Right atrium auricular region (tissue), 2 donors: Measurements from ENCODE around the gene ACTA2. TPM values are rescaled to one million over a fixed set of nuclear protein-coding genes. Genes with fewer than 3 reads are reported as not detected.

ENCODE experiments used
- DNase-seq: peaks from one replicate; pipeline ENCODE4 v3.0.0-alpha.2; 2019; ENCODE audit warnings: low spot score
- H3K27ac ChIP-seq, 2 donors: fragments of 200-600 bp; sonication (generic); 1 replicate in 1 of 2; 2 replicates in 1 of 2; pipeline ENCODE4 v1.5.1; 2016 to 2019
- H3K27me3 ChIP-seq, 2 donors: fragments of 200-600 bp; sonication (generic); one replicate each; pipeline versions ENCODE4 v1.5.1 to v1.6.0; 2017 to 2019
- H3K36me3 ChIP-seq: fragments of 200-600 bp; sonication (generic); one replicate; pipeline ENCODE4 v1.5.1; 2016
- H3K4me1 ChIP-seq, 2 donors: fragments of 200-600 bp; sonication (generic); one replicate each; pipeline versions ENCODE4 v1.5.1 to v1.6.0; 2017 to 2019
- H3K4me3 ChIP-seq, 2 donors: fragments of 200-600 bp; sonication (generic); 1 replicate in 1 of 2; 2 replicates in 1 of 2; pipeline ENCODE4 v1.5.1; 2017 to 2019; ENCODE audit warnings: mild to moderate bottlenecking in 1 of 2, moderate library complexity in 1 of 2
- H3K9me3 ChIP-seq, 2 donors: fragments of 200-600 bp; sonication (generic); one replicate each; pipeline ENCODE4 v1.5.1; 2019
- total RNA-seq, 2 donors: library from RNA; depleted of rRNA; stranded (reverse); fragments of >200 nt; gene quantifications; one replicate each; pipeline ENCODE4 v1.1.0, GENCODE V29; 2016
- TF ChIP-seq, protein P1 (sequence below), 2 donors: fragments of 200-600 bp; sonication (generic); IDR thresholded peaks; one replicate each; pipeline ENCODE4 v1.5.1; 2019; ENCODE audit warnings: antibody characterized with exemption in 2 of 2

The ACTA2 gene
- total RNA-seq, 2 donors from 2014 or later, result 934 to 1,936 TPM

DNA sequence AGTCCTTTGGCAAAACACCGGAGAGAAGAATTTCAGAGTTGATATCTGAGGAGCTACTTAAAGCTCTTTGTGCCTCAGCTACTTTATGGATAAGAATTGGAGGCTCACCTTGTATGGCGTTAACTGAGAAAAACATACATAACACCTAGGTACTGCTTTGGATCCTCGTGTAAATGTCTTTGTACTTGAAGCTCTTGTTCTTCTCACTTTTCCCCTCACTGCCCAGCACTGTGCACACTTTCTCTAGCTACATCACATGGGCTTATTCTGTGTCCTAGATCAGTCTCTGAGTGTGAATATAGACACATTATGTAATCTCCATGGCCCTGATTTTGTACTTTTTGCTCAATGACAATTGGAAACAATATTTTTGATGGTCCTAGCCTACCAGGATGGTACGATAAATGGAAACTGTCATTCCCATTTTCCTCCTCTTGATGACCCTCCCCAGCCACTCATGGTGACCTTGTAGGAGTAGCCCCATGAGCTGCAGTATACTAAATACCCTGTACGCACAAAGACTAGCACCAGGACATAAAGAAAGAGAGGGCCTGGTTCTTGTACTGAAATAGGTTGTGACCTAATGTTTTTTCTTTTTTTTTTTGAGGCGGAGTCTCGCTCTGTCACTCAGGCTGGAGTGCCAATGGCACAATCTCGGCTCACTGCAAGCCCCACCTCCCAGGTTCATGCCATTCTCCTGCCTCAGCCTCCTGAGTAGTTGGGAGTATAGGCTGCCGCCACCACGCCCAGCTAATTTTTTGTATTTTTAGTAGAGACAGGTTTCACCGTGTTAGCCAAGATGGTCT is 50.4 kb downstream of the ACTA2 start:
- peak overlapping the region; percentile 23 to 31 for H3K27ac ChIP-seq
- TF ChIP-seq, protein P1, sequence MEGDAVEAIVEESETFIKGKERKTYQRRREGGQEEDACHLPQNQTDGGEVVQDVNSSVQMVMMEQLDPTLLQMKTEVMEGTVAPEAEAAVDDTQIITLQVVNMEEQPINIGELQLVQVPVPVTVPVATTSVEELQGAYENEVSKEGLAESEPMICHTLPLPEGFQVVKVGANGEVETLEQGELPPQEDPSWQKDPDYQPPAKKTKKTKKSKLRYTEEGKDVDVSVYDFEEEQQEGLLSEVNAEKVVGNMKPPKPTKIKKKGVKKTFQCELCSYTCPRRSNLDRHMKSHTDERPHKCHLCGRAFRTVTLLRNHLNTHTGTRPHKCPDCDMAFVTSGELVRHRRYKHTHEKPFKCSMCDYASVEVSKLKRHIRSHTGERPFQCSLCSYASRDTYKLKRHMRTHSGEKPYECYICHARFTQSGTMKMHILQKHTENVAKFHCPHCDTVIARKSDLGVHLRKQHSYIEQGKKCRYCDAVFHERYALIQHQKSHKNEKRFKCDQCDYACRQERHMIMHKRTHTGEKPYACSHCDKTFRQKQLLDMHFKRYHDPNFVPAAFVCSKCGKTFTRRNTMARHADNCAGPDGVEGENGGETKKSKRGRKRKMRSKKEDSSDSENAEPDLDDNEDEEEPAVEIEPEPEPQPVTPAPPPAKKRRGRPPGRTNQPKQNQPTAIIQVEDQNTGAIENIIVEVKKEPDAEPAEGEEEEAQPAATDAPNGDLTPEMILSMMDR (IDR thresholded peaks at IDR 0.05), result no peak
- H3K36me3 ChIP-seq, result peaks cover 4% of the 10 kb centered on the region
- H3K9me3 ChIP-seq, result no peaks in the 10 kb centered on the region
- H3K4me3 ChIP-seq, result no peak overlapping the region
- H3K4me1 ChIP-seq, result peaks cover 0 to 42% of the 10 kb centered on the region in 2 donors
- no peak for DNase-seq
- no peaks in the 10 kb centered on the region for H3K27me3 ChIP-seq

DNA sequence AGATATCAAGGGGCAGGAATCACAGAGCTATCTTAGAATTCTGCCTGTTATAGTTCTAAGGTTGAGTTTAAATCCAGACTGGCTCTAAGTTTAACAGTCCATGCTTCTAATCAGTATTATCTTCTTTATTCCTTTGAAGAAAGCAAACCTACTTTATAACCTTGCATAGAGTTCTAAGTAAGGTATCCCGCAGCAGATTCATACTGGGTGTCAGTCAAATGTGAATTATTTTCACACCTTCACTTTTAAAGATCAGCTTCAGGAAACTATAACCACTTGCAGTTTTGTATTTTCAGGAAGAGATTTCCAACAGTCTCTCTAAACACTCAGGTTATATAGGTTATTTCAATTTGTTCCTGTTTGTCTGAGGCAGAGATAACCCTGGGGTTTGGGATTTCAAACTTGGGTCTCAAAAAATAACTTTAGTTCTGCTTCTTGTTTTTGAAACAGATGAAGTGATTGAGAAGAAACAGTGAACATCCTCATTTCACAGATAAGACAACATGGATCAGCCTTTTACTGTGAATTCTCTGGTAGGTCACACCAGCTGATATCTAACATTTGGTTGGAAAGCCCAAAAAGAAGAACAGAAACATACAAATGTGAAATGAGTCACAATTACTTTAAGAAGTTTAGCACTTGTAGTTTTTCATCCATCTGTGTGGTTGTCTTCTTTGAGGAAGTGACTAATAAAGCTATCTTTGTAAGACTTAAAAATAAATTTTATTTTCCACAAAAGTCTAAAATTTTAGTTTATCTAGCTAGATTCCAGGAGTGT is 51.2 kb downstream of the ACTA2 start:
- no peaks in the 10 kb centered on the region for H3K9me3 ChIP-seq
- peaks cover 4% of the 10 kb centered on the region for H3K36me3 ChIP-seq
- no peaks in the 10 kb centered on the region for H3K27me3 ChIP-seq
- peaks cover 0 to 49% of the 10 kb centered on the region in 2 donors for H3K4me1 ChIP-seq
- TF ChIP-seq, protein P1 (IDR thresholded peaks at IDR 0.05), result no peak
- no peak overlapping the region for H3K4me3 ChIP-seq
- DNase-seq, result no peak
- H3K27ac ChIP-seq, result peak overlapping the region; percentile 23 to 31

DNA sequence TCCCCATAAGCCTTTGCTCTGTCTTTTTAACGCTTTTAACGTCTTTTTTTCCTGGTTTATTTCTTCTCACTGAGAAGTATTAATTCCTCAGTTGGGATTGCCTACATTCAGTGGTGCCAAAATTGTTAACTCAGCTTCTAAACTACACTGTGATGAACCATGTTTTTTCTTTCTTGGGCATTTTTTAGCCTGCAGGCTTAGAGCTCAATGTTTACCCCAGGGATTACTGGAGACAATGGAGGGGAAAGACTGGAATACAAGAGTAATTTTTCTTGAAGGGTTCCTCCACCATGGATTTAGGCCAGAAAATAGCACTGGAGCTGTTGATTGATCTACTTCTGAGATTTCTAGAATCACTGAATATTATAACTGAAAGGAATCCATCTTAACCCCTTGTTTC is 52.7 kb downstream of the ACTA2 start:
- H3K27ac ChIP-seq, result peak overlapping the region in 1 of 2 donors; percentile 5

DNA sequence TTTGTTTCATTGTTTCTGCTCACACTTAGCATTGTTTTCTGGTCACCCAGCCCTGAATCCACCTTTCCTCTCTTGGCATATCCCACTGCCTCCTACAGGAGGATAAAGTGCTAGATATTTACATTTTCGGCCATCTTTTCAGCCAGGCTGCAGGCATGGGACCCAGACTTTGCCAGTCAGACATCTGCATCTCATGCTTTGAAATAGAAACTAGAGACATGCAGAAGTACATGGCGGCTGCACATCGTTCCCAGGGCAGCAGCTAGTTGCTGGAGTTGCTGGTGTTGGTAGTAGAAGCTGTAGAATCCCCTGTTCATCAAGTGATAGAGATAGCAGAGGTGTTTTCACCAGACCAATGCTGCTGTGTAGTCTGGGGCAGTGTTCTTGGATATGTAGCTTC is 53.8 kb downstream of the ACTA2 start:
- no peak overlapping the region for H3K4me3 ChIP-seq
- TF ChIP-seq, protein P1 (IDR thresholded peaks at IDR 0.05), result no peak
- H3K36me3 ChIP-seq, result no peaks in the 10 kb centered on the region
- no peaks in the 10 kb centered on the region for H3K9me3 ChIP-seq
- no peak overlapping the region for H3K27ac ChIP-seq
- H3K27me3 ChIP-seq, result no peaks in the 10 kb centered on the region
- H3K4me1 ChIP-seq, result peaks cover 0 to 74% of the 10 kb centered on the region in 2 donors
- no peak for DNase-seq

More for the DNA sequence above, 52.7 kb downstream of the ACTA2 start:
- Histone ChIP-seq H3K4me1 (peaks cover 0 to 65% of the 10 kb centered on the region in 2 donors), H3K27me3 (no peaks in the 10 kb centered on the region), H3K4me3 (no peak overlapping the region), H3K36me3 (no peaks in the 10 kb centered on the region), H3K9me3 (no peaks in the 10 kb centered on the region)
- TF ChIP-seq, protein P1 (IDR thresholded peaks at IDR 0.05), result no peak
- no peak for DNase-seq

DNA sequence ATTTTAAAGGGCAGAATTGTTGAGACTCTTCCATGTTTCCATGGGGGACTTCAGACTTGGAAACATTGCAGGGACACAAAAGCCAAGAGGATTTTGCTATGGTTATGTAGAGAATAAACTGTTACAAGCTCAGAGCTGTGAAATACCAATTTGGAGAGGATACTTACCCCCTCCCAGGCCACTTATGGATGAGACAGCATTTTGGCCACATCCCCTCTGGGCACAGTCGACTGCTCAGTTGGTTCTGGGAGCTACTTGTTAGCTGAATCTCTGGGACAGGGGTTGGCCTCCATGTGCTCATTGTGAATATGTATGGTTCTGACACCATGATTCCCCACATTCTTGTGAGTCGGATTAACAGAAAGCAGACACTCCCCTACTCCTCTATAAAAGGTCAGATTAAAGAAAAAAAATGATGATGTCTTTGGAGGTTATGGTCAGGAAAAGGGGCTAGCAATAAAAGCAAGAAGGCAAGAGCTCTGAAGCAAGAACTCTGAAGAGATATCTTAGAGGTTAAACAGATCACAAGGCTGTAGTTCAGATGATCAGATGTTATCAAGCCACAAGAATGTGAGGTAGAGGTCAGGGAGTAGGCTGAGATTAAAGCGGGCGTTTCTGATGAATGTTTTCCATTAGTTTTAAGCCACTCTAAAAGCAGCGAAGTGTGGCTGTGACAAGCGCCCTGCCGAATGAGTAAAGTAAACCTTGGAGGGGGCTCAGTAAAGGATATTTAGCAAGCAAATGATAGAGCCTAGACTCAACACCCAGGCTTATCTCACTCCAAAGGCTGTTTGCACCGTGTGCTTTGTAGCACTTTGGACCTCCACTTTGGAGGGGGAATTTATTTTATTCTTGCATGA is 55.3 kb downstream of the ACTA2 start:
- H3K4me1 ChIP-seq, result peaks cover 0 to 81% of the 10 kb centered on the region in 2 donors
- no peaks in the 10 kb centered on the region for H3K9me3 ChIP-seq
- H3K36me3 ChIP-seq, result no peaks in the 10 kb centered on the region
- H3K4me3 ChIP-seq, result no peak overlapping the region
- peak overlapping the region; percentile 73 to 86 for H3K27ac ChIP-seq
- no peak for DNase-seq
- TF ChIP-seq, protein P1 (IDR thresholded peaks at IDR 0.05), result no peak
- H3K27me3 ChIP-seq, result no peaks in the 10 kb centered on the region
